Smooth muscle cell of trachea (primary cell): ENCODE data around the gene FRG1. TPM values are rescaled to one million over a fixed set of nuclear protein-coding genes. Genes with fewer than 3 reads are reported as not detected.

Experiments used
- total RNA-seq: library from RNA; depleted of rRNA; stranded (reverse); fragments of >200 nt; gene quantifications from 2 replicates; pipeline ENCODE4 v1.2.1, GENCODE V29; 2014

FRG1 gene
- total RNA-seq = 15.9 and 52.4 TPM in 2 replicates

DNA sequence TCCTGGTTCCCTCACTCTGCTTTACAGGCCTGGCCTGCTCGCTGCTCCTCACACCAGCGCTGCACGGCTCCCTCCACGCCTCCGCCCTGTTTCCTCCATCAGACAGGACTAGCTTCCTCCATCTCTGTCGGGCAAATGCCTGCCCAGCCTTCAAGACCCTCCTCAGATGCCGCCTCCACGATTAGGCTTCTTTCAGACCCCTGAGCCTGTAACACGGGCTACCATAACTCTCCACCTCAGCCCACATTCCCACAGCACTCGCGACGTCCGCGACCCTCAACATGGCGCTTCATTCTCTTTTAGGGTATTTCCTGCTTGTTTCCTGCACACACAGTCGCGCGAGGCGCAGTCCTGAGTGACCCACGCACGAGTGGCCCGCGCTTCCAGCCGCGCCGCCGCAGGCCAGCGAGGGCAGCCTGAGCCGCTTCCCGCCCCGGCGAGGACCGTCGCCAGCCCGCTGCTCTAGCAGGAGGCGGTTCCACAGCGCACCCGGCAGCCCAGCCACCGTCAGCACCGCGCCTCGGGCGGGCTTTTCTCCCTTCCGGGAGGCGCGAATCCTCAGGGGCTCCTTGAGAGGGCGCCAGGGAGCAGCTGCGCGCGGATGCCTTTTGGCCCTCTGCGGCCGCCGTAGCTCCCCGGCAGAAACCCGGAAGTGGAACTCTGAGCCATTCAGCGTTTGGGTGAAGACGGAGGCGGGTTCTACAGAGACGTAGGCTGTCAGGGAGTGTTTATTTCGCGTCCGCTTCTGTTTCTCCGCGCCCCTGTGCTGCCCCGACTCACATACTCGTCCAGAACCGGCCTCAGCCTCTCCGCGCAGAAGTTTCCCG is at the start of gene FRG1:
TSS of gene FRG1 (plus strand) at position 695 of the 827 bp plus-strand sequence. CDS start 138 bp downstream, outside the sequence.

Other genes starting within 250 kb of the FRG1 start
- gene FRG2, start 86.4 kb downstream of the FRG1 start, total RNA-seq = not detected in 2 replicates
- not detected in 2 replicates for gene DBET, start 123.6 kb downstream of the FRG1 start, total RNA-seq
- not detected in 2 replicates for gene DUX4, start 232.9 kb downstream of the FRG1 start, total RNA-seq